ENCODE measurements around the gene PACS1.

DNA sequence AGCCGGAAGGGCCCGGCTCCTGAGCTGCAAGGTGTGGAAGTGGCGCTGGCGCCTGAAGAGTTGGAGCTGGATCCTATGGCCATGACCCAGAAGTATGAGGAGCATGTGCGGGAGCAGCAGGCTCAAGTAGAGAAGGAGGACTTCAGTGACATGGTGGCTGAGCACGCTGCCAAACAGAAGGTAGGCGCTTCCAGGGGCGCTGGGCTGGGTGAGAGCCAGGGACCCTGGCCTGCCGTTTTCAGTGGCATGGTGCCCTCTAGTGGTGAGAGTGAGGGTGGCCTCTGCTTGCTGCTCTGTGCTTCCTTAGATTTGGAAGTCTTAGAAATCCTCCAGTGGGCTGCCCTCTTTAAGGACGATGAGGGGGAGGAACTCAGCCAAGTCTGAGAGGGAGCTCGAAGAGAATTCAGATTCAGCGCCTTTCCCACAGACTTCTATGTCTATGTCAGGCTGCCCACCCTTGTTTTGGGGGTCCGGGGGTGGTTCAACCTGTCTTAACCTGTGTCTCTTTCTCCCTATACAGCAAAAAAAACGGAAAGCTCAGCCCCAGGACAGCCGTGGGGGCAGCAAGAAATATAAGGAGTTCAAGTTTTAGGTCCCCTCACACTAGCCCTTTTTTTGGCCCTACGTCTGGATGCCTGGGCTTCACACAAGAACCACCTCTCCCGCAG, 1.8 kb upstream of the PACS1 start:
- TF ChIP-seq, protein P1, sequence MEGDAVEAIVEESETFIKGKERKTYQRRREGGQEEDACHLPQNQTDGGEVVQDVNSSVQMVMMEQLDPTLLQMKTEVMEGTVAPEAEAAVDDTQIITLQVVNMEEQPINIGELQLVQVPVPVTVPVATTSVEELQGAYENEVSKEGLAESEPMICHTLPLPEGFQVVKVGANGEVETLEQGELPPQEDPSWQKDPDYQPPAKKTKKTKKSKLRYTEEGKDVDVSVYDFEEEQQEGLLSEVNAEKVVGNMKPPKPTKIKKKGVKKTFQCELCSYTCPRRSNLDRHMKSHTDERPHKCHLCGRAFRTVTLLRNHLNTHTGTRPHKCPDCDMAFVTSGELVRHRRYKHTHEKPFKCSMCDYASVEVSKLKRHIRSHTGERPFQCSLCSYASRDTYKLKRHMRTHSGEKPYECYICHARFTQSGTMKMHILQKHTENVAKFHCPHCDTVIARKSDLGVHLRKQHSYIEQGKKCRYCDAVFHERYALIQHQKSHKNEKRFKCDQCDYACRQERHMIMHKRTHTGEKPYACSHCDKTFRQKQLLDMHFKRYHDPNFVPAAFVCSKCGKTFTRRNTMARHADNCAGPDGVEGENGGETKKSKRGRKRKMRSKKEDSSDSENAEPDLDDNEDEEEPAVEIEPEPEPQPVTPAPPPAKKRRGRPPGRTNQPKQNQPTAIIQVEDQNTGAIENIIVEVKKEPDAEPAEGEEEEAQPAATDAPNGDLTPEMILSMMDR (conservative IDR thresholded peaks at IDR 0.05): peak; percentile 93
- TF ChIP-seq ZFX (IDR thresholded peaks at IDR 0.05): no peak
